GM19035 (cell line): Measurements from ENCODE around the gene LETM1.

ENCODE experiments used
- ATAC-seq: cut with Tn5 transposase; IDR thresholded peaks from one replicate; pipeline ENCODE4 v1.9.1; 2021; ENCODE audit not compliant: unreplicated experiment

The LETM1 gene

GRCh38 chr4:1797298-1797860 lies 58.6 kb downstream of the LETM1 start:
- no peak for ATAC-seq

- no peak for ATAC-seq
Measured at GRCh38 chr4:1796486-1797204, 59.3 kb downstream of the LETM1 start.

GRCh38 chr4:1795299-1796195 lies 60.4 kb downstream of the LETM1 start:
- no peak for ATAC-seq

- no peak for ATAC-seq
Measured at GRCh38 chr4:1794809-1795298, 61.1 kb downstream of the LETM1 start.

GRCh38 chr4:1793940-1794808 lies 61.8 kb downstream of the LETM1 start:
- no peak for ATAC-seq

GRCh38 chr4:1793496-1793840 lies 62.5 kb downstream of the LETM1 start:
- peak; percentile 21 for ATAC-seq

GRCh38 chr4:1792832-1793495 lies 63.0 kb downstream of the LETM1 start, which contains the start of gene FGFR3:
FGFR3 (plus strand) TSS chr4:1793293; CDS start chr4:1793935, 642 bp downstream.
- ATAC-seq: peak; percentile 47

- no peak for ATAC-seq
Measured at GRCh38 chr4:1792158-1792831, 63.7 kb downstream of the LETM1 start.

- no peak for ATAC-seq
Measured at GRCh38 chr4:1790005-1790404, 66.0 kb downstream of the LETM1 start.

GRCh38 chr4:1789552-1789951 lies 66.4 kb downstream of the LETM1 start:
- ATAC-seq: no peak

GRCh38 chr4:1788254-1788973 lies 67.5 kb downstream of the LETM1 start:
- no peak for ATAC-seq

- no peak for ATAC-seq
Measured at GRCh38 chr4:1787411-1788077, 68.4 kb downstream of the LETM1 start.

GRCh38 chr4:1786544-1787362 lies 69.2 kb downstream of the LETM1 start:
- ATAC-seq: no peak

- no peak for ATAC-seq
Measured at GRCh38 chr4:1785592-1785991, 70.4 kb downstream of the LETM1 start.

GRCh38 chr4:1784789-1785591 lies 71.0 kb downstream of the LETM1 start:
- ATAC-seq: no peak

GRCh38 chr4:1784395-1784788 lies 71.6 kb downstream of the LETM1 start:
- no peak for ATAC-seq

- no peak for ATAC-seq
Measured at GRCh38 chr4:1783970-1784369, 72.0 kb downstream of the LETM1 start.
